GM18870 (cell line): ENCODE measurements around the gene TM6SF1.

Experiments
- ATAC-seq: cut with Tn5 transposase; IDR thresholded peaks from one replicate; pipeline ENCODE4 v1.9.1; 2021; ENCODE audit warnings: moderate library complexity; ENCODE audit not compliant: unreplicated experiment

The TM6SF1 gene

DNA sequence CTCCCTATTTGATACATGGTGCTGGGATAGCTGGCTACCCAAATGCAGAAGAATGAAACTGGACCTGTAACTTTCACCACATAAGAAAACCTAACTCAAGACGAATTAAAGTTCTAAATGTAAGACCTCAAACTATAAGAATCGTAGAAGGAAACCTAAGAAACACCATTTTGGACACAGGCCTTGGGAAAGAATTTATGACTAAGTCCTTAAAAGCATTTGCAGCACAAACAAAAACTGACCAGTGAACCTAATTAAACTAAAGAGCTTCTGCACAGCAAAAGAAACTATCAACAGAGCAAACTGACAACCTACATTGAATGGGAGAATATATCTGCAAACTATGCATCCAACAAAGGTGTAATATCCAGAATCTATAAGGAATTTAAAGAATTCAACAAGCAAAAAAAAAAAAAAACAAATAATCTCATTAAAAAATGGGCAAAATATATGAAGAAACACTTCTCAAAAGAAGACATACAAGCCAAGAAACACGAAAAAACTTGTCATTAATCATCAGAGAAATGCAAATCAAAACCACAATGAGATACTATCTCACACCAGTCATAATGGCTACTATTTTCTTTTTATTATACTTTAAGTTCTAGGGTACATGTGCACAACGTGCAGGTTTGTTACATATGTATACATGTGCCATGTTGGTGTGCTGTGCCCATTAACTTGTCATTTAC is 63.2 kb downstream of the TM6SF1 start:
- ATAC-seq, result no peak

- no peak for ATAC-seq
Measured at GRCh38 chr15:83174891-83175290, 67.4 kb downstream of the TM6SF1 start.

DNA sequence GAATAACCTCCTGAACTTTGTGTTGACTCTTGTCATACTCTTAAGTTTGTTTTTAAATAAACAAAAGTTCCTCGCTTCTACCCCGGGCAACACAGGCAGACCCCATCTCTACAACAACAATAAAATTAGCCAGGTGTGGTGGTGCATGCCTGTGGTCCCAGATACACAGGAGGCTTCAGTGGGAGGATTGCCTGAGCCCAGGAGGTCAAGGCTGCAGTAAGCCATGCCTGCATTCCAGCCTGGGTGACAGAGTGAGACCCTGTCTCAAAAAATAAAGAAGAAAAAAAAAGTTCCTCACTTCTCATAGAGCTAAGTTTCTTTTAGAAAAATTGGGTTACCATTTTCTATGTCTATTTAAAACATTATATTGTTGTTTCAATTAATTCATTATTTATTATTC is 70.9 kb downstream of the TM6SF1 start:
- ATAC-seq, result no peak

GRCh38 chr15:83178869-83179325 is 71.5 kb downstream of the TM6SF1 start:
- ATAC-seq, result no peak

DNA sequence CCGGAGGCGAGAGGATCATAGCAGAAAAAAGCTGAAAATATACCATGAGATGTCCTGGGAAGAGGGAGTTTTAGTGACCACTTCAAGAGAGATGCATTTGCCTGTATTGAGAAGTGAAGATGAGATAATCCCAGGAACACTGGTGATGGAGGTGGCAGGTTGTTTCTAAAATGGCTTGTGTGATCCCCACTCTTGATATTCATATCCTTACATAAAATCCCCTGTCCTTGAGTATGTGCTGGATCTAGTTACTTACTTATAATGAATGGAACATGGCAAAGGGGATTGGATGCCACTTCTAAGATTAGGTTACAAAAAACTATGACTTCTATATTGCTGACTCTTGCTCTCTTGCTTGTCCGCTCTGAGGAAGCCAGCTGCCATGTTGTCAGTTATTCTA is 78.1 kb downstream of the TM6SF1 start:
- no peak for ATAC-seq
